AG09319 (cell line): ENCODE measurements around the gene ALG9.

Experiments
- DNase-seq: peaks from one replicate; pipeline ENCODE4 v3.0.0-alpha.2; 2010; ENCODE audit warnings: low read depth; ENCODE audit errors: extremely low read depth
- TF ChIP-seq, protein P1 (sequence below): IDR thresholded peaks from 2 replicates; pipeline ENCODE4 v1.5.1; 2011; ENCODE audit warnings: low read depth, mild to moderate bottlenecking, inconsistent platforms, low read length, moderate library complexity

The ALG9 gene

GRCh38 chr11:111795334-111795985, 75.9 kb downstream of the ALG9 start:
- TF ChIP-seq, protein P1, sequence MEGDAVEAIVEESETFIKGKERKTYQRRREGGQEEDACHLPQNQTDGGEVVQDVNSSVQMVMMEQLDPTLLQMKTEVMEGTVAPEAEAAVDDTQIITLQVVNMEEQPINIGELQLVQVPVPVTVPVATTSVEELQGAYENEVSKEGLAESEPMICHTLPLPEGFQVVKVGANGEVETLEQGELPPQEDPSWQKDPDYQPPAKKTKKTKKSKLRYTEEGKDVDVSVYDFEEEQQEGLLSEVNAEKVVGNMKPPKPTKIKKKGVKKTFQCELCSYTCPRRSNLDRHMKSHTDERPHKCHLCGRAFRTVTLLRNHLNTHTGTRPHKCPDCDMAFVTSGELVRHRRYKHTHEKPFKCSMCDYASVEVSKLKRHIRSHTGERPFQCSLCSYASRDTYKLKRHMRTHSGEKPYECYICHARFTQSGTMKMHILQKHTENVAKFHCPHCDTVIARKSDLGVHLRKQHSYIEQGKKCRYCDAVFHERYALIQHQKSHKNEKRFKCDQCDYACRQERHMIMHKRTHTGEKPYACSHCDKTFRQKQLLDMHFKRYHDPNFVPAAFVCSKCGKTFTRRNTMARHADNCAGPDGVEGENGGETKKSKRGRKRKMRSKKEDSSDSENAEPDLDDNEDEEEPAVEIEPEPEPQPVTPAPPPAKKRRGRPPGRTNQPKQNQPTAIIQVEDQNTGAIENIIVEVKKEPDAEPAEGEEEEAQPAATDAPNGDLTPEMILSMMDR = no peak
- DNase-seq = no peak

GRCh38 chr11:111793863-111794262, 77.5 kb downstream of the ALG9 start:
- DNase-seq = peak; percentile 72
- TF ChIP-seq, protein P1 = no peak

DNA sequence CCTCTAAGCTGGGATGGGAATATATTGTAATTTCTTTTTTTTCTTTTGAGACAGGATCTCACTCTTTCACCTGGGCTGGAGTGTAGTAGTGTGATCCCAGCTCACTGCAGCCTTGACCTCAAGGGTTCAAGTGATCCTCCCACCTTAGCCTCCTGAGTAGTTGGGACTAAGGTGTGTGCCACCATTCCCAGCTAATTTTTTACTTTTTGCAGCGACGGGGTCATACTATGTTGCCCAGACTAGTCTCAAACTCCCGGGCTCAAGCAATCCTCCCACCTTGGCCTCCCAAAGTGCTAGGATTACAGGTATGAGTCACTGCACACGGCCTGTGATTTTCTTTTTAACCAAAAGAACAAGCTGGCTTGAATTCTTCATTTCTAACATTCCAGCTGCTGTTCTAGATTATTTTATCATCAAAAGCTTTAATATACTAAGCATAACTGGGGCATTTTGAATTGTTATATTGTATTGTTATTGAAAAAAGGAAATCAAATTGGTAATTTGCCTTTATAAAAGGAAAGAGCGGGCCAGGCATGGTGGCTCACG, 78.4 kb downstream of the ALG9 start:
- no peak for DNase-seq
- TF ChIP-seq, protein P1 = no peak

DNA sequence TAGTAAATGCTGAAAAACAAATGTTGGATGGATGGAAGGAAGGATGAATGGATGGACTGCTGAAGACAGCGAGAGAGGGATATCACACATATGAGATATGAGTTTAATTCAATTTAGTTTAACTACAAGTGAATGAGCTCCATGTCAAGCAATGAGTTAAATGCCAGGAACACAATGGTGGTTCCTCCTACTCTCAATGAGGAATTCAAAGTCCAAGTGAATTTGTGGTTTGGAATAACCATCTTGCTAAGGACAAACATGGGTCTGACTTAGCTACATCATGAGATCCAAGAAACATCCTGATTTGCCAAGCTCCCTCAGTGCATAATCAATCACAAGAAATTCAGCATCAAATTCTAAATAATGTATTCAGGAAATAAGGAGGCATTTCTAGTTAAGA, 79.1 kb downstream of the ALG9 start:
- no peak for DNase-seq
- TF ChIP-seq, protein P1 = no peak

DNA sequence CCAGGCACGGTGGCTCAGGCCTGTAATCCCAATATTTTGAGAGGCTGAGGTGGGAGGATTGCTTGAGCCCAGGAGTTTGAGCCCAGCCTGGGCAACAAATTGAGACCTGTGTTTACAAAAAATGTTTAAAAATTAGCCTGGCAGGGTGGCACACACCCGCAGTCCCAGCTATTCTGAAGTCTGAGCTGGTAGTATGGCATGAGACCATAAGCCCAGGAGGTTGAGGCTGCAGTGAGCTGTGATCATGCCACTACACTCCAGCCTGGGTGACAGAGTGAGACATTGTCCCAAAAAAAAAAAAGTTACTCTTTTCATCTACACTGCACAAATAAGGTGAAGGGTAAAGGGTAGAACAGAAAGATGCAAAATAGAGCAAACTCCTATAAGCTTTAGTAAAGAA, 82.9 kb downstream of the ALG9 start:
- TF ChIP-seq, protein P1 = no peak
- DNase-seq = no peak

DNA sequence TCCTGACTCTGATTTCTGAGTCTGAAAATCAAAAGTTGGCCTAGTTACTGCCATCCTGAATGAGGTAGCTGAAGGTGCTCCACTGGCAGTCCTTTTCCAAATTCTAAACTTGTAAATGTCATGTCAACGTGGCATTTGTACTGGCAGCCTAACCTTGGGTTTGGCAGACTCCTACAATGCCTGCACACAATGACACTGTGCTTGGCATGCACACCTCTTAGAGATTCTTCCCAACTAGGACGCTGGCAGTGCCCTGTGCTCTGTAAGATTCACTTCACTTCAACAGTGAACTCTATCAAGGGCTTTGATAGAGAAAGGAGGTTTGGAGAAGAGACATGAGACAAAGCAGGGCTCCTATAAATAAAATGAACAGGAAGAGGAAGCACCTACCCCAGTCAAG, 83.3 kb downstream of the ALG9 start:
- no peak for DNase-seq
- TF ChIP-seq, protein P1 = no peak

DNA sequence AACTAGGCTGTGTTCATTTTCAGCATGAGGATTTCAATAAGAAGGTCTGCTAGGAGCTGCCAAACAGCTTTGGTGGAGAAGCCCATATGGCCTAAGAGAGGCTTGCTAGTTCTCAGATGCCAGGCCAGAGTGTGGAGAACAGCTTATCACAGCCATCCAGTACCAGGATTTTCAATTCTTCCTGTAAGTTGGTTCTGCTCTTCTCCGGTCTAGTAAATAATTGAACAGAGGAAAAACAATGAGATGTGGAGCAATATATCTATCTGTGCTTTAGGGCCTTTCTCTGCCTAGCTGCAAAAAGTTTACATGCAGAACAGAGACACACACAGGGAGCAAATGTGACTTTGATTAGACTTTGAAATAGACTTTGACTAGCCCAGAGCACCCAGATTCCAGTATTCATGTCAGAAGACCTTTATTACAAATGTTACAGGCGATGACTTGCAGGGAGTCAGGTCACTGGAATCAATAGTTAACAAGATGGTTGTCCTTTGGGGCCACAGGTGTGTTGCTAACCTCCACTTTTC, 85.4 kb downstream of the ALG9 start:
- DNase-seq = no peak
- TF ChIP-seq, protein P1 = no peak
